HG03139 (cell line): Measurements from ENCODE around the gene EXOC4.
"Not testable (repeated sequence)": the region's sequence is repeated elsewhere in the genome, so short reads cannot be mapped to it uniquely, and the experiment has no call there.

Experiments used
- ATAC-seq: cut with Tn5 transposase; IDR thresholded peaks from one replicate; pipeline ENCODE4 v1.9.1; 2021; ENCODE audit not compliant: unreplicated experiment

The EXOC4 gene

GRCh38 chr7:133609806-133610205 is 356.9 kb downstream of the EXOC4 start:
- no peak for ATAC-seq

GRCh38 chr7:133611955-133612354 is 359.1 kb downstream of the EXOC4 start:
- no peak for ATAC-seq

GRCh38 chr7:133613250-133613790 is 360.4 kb downstream of the EXOC4 start:
- ATAC-seq, result no peak

GRCh38 chr7:133614251-133614650 is 361.4 kb downstream of the EXOC4 start:
- ATAC-seq, result no peak

GRCh38 chr7:133618970-133619369 is 366.1 kb downstream of the EXOC4 start:
- no peak for ATAC-seq

- no peak for ATAC-seq
Observed at GRCh38 chr7:133619491-133619890, 366.6 kb downstream of the EXOC4 start.

- ATAC-seq, result no peak
Observed at GRCh38 chr7:133623721-133624120, 370.8 kb downstream of the EXOC4 start.

- no peak for ATAC-seq
Observed at GRCh38 chr7:133625046-133625445, 372.2 kb downstream of the EXOC4 start.

- ATAC-seq, result no peak
Observed at GRCh38 chr7:133629701-133630100, 376.8 kb downstream of the EXOC4 start.

- no peak for ATAC-seq
Observed at GRCh38 chr7:133633055-133633454, 380.2 kb downstream of the EXOC4 start.

GRCh38 chr7:133635541-133635940 is 382.7 kb downstream of the EXOC4 start:
- ATAC-seq, result no peak

GRCh38 chr7:133638857-133639256 is 386.0 kb downstream of the EXOC4 start:
- ATAC-seq, result no peak

GRCh38 chr7:133641436-133641835 is 388.6 kb downstream of the EXOC4 start:
- no peak for ATAC-seq

- ATAC-seq, result no peak
Observed at GRCh38 chr7:133642907-133643306, 390.0 kb downstream of the EXOC4 start.

GRCh38 chr7:133643652-133644051 is 390.8 kb downstream of the EXOC4 start:
- ATAC-seq, result not testable (repeated sequence)

GRCh38 chr7:133645884-133646391 is 393.1 kb downstream of the EXOC4 start:
- ATAC-seq, result no peak

GRCh38 chr7:133646472-133647315 is 393.8 kb downstream of the EXOC4 start:
- no peak for ATAC-seq

- ATAC-seq, result no peak
Observed at GRCh38 chr7:133649593-133649992, 396.7 kb downstream of the EXOC4 start.

GRCh38 chr7:133650069-133650468 is 397.2 kb downstream of the EXOC4 start:
- no peak for ATAC-seq

GRCh38 chr7:133650487-133651300 is 397.8 kb downstream of the EXOC4 start:
- ATAC-seq, result no peak

GRCh38 chr7:133652547-133652946 is 399.7 kb downstream of the EXOC4 start:
- ATAC-seq, result no peak

- no peak for ATAC-seq
Observed at GRCh38 chr7:133654547-133654946, 401.7 kb downstream of the EXOC4 start.
